HL-60/S4 treated with phorbol 12-myristate 13-acetate at 8.2 ng/mL for 4 days and 3 days (cell line): ENCODE results near the gene MARCKSL1.

Experiments used
- in situ Hi-C: fragments of 300-500 bp; cut with MboI; formaldehyde crosslinking; loops from 2 replicates; pipeline ENCODE4 v1.15.0; 2022; ENCODE audit warnings: low sequenced_read_pairs

The MARCKSL1 gene

DNA sequence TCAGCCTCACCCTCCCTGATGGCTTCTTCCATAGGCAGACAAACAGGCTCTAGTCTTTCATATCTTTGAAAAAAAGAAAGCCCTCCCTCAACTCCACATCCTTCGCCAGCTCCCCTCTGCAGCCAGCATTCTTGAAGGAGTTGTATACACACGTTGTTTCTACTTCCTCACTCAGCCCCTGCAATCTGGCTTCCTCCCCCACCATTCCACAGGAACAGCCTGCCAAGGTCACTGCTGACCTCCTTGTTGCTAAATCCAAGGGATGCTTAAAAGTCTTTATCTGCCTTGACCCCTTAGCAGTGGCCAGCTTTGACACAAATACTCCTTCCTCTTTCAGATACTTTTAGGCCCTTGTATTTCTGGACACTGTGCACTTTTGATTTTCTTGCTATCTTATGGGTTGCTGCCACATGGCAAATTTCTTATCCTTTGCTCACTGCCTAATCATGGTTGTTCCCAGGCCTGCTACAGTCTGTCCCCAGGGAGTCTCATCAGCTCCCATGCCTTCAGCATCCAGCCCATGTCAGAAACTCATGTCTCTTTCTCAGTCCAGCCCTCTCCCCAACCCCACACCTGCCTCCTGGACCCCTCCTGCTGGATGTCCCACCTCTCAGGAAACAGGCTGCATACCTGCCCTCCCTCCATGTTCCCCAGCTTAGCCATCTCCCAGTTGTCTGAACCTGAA is 18.0 kb upstream of the MARCKSL1 start:
- in situ Hi-C loops = loop anchor here (25.0 kb wide), 1 partner anchor 142 kb away; the partner anchor contains the start of genes CCDC28B, DCDC2B, EIF3I and IQCC

GRCh38 chr1:32353431-32353830 is 17.4 kb upstream of the MARCKSL1 start:
- in situ Hi-C loops = loop anchor here (25.0 kb wide), 1 partner anchor 141 kb away; the partner anchor contains the start of genes CCDC28B, DCDC2B, EIF3I and IQCC

- in situ Hi-C loops = loop anchor here (25.0 kb wide), 1 partner anchor 141 kb away; the partner anchor contains the start of genes CCDC28B, DCDC2B, EIF3I and IQCC
These were observed 16.9 kb upstream of the MARCKSL1 start for GRCh38 chr1:32352831-32353383.

DNA sequence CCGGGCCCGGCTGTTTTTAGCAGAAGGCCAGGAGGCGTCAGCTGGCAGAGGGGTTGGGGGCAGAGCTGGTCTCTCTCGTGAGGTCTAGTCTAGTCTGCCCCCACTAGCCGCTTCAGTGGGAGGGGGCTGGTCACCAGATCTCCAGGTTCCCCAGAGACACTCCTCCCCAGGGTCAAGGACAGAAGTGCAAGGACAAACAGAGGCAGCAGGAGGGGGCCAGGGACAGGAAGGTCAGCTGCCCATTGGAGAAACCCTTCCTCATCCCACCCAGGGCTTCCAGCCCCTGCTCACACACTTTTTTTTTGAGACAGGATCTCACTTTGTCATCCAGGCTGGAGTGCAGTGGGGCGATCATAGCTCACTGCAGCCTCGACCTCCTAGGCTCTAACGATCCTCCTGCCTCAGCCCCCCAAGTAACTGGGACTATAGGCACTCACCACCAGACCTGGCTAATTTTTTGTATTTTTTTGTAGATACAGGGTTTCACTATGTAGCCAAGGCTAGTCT is 16.3 kb upstream of the MARCKSL1 start:
- in situ Hi-C loops = loop anchor here (25.0 kb wide), 1 partner anchor 140 kb away; the partner anchor contains the start of genes CCDC28B, DCDC2B, EIF3I and IQCC

DNA sequence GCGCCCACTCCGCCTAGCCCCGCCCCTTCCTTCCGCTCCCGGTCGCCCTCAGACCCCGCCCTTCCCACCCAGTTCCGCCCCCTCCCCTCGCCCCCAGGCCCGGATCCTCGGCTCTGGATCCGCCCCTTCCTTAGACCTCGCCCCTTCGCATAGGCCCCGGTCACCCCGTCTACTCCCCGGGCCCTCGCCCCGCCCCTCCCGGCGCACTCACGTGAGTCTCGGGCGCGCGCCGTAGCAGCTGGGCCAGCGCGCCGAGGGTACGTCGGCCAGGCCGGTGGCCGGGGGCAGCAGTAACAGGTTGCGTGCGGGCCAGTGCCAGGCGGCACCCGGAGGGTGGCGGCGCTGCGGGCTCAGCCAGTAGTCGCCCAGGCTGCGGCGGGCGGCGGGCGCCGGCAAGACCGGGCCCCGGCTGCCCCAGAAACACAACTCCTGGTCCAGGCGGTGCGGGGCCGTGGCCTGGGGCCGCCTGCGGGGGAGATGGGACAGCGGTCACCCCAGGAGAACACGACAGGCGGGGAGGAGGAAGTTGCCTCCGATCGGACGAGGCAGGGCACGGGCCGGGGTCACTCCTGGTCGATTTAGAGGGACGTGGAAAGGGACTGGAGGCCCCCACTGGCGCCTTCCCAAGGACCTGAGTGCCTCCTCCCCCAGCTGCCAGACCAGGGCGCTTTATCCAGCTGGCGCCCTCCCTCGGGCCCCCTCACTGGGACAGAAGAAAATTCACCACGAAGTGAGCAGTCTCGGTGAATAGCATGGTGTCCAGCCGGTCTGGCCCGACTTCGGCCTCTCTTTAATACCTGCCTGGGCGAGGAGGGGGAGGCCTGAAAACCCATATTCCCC is 15.6 kb upstream of the MARCKSL1 start:
- in situ Hi-C loops = loop anchor here (25.0 kb wide), 1 partner anchor 139 kb away; the partner anchor contains the start of genes CCDC28B, DCDC2B, EIF3I and IQCC

DNA sequence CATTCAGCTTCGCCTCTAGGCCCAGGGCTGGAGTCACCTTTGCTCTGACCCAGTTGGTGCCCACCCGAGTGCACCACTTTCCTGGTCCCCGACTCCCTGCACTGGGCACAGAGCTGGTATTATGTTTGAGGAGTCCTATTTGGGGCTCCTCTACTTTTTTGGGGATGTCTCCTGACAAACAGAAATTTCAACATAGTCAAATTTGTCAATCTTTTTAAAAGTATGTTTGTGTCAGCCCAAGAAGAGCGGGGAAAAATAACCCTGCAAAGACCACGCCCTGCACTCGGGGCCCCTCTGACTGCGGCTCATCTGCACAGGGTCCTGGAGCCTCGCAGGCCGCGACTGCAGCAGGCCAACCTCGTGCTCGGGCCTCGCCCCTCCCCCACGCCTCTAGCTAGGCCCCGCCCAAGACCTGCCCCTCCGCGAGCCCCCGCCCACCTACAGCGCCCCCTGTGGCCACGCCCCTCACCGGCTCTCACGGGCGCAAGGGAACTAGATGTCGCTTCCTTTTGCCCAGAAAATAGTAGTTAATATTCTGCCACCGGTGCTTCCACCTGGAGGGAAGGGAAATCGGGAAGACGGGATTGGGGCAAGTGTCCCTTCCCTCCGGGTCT is 14.9 kb upstream of the MARCKSL1 start:
- in situ Hi-C loops = loop anchor here (25.0 kb wide), 1 partner anchor 139 kb away; the partner anchor contains the start of genes CCDC28B, DCDC2B, EIF3I and IQCC

- in situ Hi-C loops = no loop called here
These were observed 13.2 kb upstream of the MARCKSL1 start for GRCh38 chr1:32349211-32349708.

GRCh38 chr1:32346532-32347157 is 10.6 kb upstream of the MARCKSL1 start:
- in situ Hi-C loops = no loop called here

DNA sequence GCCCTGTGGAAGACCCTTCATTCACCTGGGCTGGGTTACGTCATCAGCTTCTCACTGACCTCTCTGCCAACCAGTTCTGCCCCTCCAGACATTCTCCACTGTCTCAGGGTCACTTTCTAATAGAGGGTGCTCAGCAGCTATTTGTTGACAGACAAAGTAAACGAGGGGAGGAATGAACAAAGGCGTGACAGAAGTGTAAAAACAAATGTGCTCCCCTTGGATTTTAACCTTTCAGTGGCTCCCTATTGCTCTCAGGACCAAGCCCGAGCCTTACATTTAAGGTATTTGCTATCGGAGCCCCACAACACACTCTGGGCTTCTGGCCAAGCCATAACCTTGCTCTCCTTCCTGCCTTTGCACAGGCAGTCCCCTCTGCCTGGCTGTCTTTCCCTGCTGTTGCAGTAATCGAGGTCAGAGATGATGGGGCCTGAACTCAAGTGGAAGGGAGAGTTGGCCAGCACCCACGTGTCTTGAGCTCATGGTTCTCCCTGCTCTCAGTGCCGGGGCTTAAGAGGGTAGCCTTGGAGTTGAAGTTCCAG is 9.3 kb upstream of the MARCKSL1 start:
- in situ Hi-C loops = no loop called here

- in situ Hi-C loops = no loop called here
These were observed 6.7 kb upstream of the MARCKSL1 start for GRCh38 chr1:32342704-32343103.

GRCh38 chr1:32341971-32342370 is 5.9 kb upstream of the MARCKSL1 start:
- in situ Hi-C loops = no loop called here

DNA sequence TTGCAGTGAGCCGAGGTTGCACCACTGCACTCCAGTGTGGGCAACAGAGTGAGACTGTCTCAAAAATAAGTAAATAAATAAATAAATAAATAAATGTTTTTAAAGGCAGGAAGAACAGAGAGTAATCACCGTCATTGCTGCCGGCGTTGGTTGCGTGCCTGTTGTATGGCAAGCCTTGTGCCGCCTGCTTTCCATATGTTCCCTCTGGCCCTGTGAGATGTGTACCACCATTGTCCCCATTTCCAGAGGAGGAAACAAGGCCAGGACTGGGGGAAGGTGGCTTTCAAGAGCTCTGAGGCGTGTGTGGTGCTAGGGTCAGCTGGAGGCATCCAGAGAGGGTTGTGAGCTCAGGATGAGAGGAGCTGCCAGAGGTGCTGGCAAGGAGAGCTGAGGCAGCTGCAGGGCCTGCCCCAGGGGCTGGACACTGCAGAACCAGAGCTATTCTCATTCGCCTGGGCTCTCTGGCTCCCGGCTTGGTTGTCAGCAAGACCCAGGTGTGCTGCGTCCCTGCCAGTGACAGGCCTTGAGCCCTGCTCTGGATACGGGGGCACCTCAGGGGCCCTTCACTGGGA is 5.2 kb upstream of the MARCKSL1 start:
- in situ Hi-C loops = no loop called here

DNA sequence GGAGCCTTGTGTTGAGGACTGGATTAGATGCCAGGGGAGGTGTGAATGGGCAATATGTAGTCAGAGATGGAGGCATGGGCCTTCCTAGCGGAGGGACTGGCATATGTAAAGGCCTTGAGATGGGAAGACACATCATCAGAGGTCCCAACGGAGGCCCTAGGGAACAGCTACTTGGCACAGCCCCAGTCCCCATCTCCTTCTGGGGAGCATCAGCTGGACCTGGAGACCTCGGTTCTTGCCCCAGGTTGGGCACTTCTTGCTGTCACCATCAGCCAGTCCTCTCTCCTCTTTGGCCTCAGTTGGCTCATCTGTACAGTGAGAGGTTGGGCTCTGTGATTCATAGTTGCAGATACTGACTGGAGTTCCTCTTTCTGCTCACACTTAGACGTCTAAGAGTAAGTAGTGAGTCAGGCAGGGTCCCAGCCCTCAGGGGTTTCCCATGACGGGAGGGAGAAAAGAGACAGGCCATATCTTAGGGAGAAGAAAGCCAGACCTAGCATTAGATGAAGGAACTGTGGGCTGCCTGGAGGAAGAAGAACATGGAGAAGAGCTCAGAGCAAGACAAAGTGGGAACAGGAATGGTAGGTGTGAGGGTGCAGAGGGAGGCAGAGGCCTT is 3.4 kb upstream of the MARCKSL1 start:
- in situ Hi-C loops = no loop called here

DNA sequence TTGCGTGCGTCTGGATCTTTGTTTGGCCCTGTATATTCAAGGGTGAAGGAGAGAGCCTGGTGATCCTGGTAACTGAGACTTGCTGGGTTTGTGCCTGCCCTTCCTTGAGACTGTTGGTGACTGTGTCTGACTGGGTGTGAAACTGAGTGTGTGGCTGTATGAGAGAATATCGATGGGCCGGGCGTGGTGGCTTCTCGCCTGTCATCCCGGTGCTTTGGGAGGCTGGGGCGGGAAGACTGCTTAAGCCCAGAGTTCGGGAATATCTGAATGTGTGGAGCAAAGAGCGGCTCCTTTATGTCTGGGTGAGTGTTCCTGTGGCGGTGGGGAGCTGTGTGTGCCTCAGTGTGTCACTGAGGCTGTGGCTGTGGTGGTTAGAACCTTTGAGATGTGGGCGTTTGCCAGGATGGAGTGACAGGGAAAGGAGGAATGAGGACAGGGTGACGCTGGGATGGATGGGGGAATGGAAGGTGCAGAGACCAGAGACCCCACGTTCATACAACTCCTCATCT is 2.7 kb upstream of the MARCKSL1 start:
- in situ Hi-C loops = no loop called here

DNA sequence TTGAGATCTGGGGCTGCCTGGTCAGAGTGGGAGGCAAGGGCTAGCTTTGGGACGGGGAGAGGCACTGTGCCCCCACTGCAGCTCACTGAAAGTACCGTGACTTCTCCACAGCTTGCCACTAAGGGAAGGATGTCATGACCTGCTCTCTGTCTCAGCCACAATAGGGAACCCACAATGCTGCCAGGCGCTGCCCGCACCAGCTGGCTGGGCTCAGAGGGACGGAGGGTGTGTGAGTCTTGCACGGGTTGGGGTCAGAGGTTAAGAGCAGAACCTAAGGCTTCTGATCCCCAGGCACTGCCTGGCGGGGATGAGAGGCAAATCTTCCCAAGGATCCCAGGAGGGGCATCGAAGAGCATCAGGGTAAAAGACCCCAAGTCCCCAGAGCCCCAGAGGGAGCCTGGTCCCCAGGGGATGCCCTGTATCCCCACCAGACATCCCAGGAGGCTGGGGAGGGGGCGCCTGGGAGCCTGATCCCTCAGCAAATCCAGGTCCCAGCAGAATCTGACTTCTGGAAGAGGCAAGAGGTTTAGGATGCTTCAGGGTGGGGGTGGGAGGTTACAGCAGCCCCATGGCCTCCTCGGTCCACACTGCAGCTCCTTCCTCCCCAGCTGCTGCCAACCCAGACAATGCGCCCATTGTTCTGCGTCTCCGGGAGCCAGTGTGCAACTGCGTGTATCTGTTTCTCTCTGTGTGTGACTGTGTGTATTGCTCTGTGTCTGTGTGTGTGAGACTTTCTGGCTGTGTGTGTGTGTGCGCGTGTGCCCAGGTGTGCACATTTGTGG is 2.0 kb upstream of the MARCKSL1 start:
- in situ Hi-C loops = no loop called here

DNA sequence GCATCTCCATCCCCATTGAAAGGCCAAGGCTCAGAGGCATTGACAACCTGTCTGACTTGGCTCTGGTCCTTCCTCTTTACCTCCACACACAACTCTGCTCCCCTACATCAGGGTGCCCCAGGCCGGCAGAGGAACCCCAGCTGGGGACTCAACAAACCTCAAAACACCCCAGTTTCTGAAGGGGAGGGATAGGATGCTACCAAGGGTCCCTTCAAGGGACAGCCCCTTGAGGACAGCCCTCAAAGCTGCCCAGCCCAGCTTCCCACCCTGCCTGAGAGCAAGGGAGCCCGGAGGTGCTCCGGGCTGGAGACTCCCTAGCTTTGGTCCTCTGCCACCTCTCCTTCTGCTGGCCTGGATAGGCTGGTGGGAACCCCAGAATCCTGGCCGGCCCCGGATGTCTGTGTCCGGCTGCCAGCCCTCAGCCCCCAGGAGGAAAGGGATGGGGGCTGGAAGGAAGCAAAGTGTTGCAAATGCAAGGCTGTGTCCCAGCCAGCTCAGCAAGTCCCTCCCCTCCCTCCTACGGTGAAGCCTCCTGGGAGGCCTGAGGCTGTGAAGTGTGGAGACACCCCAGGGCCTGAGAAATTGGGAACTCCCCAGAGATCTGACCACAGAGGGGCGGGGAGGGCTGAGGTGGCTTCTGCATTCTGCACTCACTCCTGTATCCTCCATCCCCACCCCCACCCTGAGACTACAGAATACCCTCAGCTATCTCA is 1.1 kb upstream of the MARCKSL1 start:
- in situ Hi-C loops = no loop called here

GRCh38 chr1:32336591-32336932 is 529 bp upstream of the MARCKSL1 start:
- in situ Hi-C loops = no loop called here

GRCh38 chr1:32335535-32335789 is 571 bp downstream of the MARCKSL1 start:
- in situ Hi-C loops = no loop called here
